Uterus (tissue), 4 donors: ENCODE results near the gene DRAP1. TPM values are rescaled to one million over a fixed set of nuclear protein-coding genes. Genes with fewer than 3 reads are reported as not detected.

Experiments
- DNase-seq, 2 donors: peaks; one replicate each; pipeline ENCODE4 v3.0.0-alpha.2; 2019 to 2020
- H3K27ac ChIP-seq, 2 donors: fragments of 200-600 bp; sonication (generic); 1 replicate in 1 of 2; 2 replicates in 1 of 2; pipeline ENCODE4 v1.5.1; 2016 to 2018
- H3K27me3 ChIP-seq, 2 donors: fragments of 200-600 bp; sonication (generic); one replicate each; pipeline ENCODE4 v1.5.1; 2018 to 2019; ENCODE audit warnings: control low read depth in 1 of 2
- H3K36me3 ChIP-seq, 2 donors: fragments of 200-600 bp; sonication (generic); one replicate each; pipeline ENCODE4 v1.5.1; 2019; ENCODE audit warnings: control low read depth in 1 of 2
- H3K4me1 ChIP-seq, 2 donors: fragments of 200-600 bp; sonication (generic); one replicate each; pipeline ENCODE4 v1.5.1; 2018 to 2019; ENCODE audit warnings: control low read depth in 1 of 2
- H3K4me3 ChIP-seq, 2 donors: fragments of 200-600 bp; sonication (generic); 1 replicate in 1 of 2; 2 replicates in 1 of 2; pipeline ENCODE4 v1.5.1; 2018 to 2019; ENCODE audit warnings: mild to moderate bottlenecking in 1 of 2
- H3K9me3 ChIP-seq, 2 donors: fragments of 200-600 bp; sonication (generic); one replicate each; pipeline ENCODE4 v1.5.1; 2019; ENCODE audit warnings: control low read depth in 1 of 2
- POLR2A ChIP-seq, 2 donors: fragments of 450-650 bp; IDR thresholded peaks; one replicate each; pipeline ENCODE4 v1.6.1; 2016; ENCODE audit warnings: antibody characterized with exemption in 2 of 2, mild to moderate bottlenecking in 1 of 2, moderate library complexity in 1 of 2
- intact Hi-C: fragments of 100-400 bp; cut with DNase I; formaldehyde crosslinking; loops from one replicate; pipeline ENCODE4 v1.15.1; 2023; ENCODE audit warnings: low total_unique reads
- total RNA-seq, 4 donors: library from RNA; depleted of rRNA in 3 of 4; stranded (reverse); fragments of >200 nt in 3 of 4; gene quantifications; one replicate each; pipeline versions ENCODE4 v1.1.0 to v1.2.4, GENCODE V29; 2014 to 2023
- TF ChIP-seq, protein P1 (sequence below), 4 experiments: fragments of 200-600 bp in 2 of 4; fragments of 450-650 bp in 2 of 4; sonication (generic) in 2 of 4; IDR thresholded peaks; one replicate each; pipeline ENCODE4 v1.5.1; 2016 to 2019; ENCODE audit warnings: antibody characterized with exemption in 4 of 4, mild to moderate bottlenecking in 2 of 4, moderate library complexity in 1 of 4
- donor health status: DM: yes; HTN: yes; CAD: no.

The DRAP1 gene
- total RNA-seq, 4 donors from 2014 or later = 9.2 to 83.0 (median 60.6) TPM

DNA sequence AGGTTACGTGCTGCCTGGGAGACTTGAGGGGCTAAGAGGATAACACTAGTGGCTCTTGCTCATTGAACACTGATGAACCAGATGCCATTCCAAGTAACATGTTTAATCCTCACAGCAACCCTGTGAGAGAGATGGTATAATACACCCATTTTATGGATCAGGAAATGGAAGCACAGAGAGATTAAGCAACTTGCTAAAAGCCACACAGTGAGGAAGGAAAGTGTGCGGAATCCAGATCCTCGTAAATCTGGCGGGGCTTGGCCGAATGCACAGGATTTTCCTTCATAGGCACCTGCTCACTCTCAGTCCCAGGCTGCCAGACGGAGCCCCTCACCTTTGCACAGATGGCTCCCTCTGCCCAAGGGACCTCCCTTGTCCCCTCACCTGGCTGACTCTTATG lies 11.3 kb upstream of the DRAP1 start:
- no peaks in the 10 kb centered on the region for H3K9me3 ChIP-seq
- DNase-seq = no peak
- TF ChIP-seq, protein P1, sequence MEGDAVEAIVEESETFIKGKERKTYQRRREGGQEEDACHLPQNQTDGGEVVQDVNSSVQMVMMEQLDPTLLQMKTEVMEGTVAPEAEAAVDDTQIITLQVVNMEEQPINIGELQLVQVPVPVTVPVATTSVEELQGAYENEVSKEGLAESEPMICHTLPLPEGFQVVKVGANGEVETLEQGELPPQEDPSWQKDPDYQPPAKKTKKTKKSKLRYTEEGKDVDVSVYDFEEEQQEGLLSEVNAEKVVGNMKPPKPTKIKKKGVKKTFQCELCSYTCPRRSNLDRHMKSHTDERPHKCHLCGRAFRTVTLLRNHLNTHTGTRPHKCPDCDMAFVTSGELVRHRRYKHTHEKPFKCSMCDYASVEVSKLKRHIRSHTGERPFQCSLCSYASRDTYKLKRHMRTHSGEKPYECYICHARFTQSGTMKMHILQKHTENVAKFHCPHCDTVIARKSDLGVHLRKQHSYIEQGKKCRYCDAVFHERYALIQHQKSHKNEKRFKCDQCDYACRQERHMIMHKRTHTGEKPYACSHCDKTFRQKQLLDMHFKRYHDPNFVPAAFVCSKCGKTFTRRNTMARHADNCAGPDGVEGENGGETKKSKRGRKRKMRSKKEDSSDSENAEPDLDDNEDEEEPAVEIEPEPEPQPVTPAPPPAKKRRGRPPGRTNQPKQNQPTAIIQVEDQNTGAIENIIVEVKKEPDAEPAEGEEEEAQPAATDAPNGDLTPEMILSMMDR (IDR thresholded peaks at IDR 0.05) = no peak
- no peak for TF ChIP-seq POLR2A (IDR thresholded peaks at IDR 0.05)
- no peaks in the 10 kb centered on the region for H3K4me1 ChIP-seq
- no peak overlapping the region for H3K27ac ChIP-seq
- intact Hi-C loops = no loop called here
- H3K36me3 ChIP-seq = no peaks in the 10 kb centered on the region
- H3K27me3 ChIP-seq = no peaks in the 10 kb centered on the region
- no peak overlapping the region for H3K4me3 ChIP-seq

DNA sequence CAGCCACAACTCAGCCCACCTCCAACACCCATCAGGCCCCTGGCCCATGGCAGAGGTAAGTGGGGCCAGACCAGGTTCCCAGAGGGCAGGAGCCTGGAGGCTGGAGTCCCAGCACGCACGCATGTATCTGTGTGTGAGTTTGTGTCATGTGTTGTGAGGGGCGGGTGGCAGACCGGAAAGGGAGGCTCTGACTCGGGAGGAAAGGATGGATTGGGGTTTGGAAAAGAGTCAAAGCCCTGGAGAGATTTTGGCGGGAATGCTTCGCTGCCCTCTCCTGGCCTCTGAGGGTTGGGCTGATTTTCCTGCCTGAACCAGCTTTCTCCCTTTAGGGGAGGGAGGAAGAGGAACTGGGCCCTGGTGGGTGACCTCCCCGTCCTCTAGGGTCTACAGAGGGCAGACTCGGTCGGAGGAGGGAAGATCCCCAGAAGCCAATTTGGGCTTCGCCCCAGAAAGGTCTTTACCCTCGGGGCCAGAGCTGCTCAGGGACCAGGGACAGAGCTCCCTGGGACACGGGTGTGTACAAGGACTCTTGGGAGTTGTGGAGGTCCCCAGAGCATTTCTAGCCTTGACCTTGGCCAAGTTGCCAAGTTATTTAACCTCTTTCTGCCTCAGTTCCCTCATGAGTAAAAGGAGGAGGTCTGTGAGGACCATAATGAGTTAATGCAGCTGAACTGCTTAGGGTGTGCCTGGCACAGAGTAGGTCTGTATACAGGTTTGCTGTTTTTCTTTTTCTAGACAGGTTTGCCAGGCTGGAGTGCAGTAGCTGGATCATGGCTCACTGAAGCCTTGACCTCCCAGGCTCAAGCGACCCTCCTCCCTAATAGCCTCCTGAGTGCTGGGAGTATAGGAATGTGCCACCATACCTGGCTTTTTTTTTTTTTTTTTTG lies 7.3 kb upstream of the DRAP1 start:
- H3K9me3 ChIP-seq = no peaks in the 10 kb centered on the region
- H3K27me3 ChIP-seq = no peaks in the 10 kb centered on the region
- peaks cover 5 to 16% of the 10 kb centered on the region in 2 donors for H3K4me1 ChIP-seq
- TF ChIP-seq, protein P1 (IDR thresholded peaks at IDR 0.05) = peak; percentile 18 to 62 (median 52)
- TF ChIP-seq POLR2A (IDR thresholded peaks at IDR 0.05) = no peak
- no peaks in the 10 kb centered on the region for H3K36me3 ChIP-seq
- H3K27ac ChIP-seq = peak overlapping the region; percentile 23 to 29
- H3K4me3 ChIP-seq = no peak overlapping the region
- peak; percentile 79 for DNase-seq
- intact Hi-C loops = no loop called here

DNA sequence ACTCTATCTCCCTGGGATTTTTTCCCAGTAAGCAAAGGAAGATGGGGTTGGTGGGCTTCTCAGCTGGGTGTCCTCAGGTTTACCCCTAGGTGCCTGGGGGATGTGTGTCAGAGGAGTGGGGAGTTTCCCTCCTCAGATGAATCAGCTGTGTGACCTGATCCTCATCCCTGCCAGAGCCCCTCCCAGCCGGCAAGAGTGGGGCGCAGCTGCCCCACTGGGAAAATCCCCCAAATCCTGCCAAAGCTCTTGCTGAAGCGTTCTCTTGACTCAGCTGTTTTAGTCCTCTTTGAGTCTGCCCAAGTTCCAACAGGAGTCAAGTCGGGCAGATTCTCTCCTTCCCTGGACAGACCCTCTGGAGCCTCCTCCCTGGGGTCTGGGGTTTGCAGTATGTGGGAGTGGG lies 6.4 kb upstream of the DRAP1 start:
- no peak for TF ChIP-seq POLR2A (IDR thresholded peaks at IDR 0.05)
- TF ChIP-seq, protein P1 (IDR thresholded peaks at IDR 0.05) = no peak
- peak overlapping the region in 1 of 2 donors; percentile 18 for H3K27ac ChIP-seq

DNA sequence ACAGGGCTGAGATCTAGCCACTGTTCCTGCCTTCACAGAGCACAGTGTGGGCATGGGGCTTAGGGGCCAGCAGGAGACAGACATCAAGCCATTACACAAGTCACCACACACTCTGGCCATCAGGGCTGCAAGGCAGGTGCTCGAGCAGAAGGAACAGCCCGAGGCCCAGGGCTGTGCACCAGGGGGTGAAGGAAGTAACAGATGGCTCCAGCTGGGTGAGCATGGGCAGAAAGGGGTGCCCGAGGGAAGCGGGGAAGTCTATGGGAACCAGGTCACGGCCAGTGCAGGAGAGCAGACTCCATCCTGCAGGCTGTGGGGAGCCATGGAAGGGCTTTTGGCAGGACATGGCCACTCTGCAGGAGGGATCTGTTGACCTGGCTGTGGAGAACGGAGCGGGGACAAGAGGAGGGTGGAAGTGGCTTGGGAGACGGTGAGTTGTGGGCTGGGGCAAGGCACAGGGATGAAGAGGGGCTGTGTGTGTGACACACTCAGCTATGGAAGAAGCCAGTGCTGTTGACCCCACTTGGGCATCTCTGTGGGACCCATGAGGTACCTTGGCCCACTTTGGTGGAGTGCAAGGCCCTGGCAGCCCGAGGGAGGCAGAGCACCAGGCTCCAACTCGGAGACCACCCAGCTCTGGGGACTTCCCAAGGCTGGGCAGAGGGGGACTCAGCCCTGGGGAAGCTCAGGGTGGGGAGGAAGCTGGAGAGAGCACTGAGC lies 4.0 kb upstream of the DRAP1 start:
- Histone ChIP-seq H3K4me3 (peak overlapping the region in 1 of 2 donors; percentile 2), H3K4me1 (peaks cover 15 to 29% of the 10 kb centered on the region in 2 donors), H3K27me3 (no peaks in the 10 kb centered on the region), H3K36me3 (no peaks in the 10 kb centered on the region), H3K9me3 (no peaks in the 10 kb centered on the region), H3K27ac (peak overlapping the region; percentile 94 to 97)
- TF ChIP-seq, protein P1 (IDR thresholded peaks at IDR 0.05) = no peak
- no peak for TF ChIP-seq POLR2A (IDR thresholded peaks at IDR 0.05)
- intact Hi-C loops = no loop called here
- no peak for DNase-seq

More for the DNA sequence above, 6.4 kb upstream of the DRAP1 start:
- Histone ChIP-seq H3K4me1 (peaks cover 13 to 26% of the 10 kb centered on the region in 2 donors), H3K36me3 (no peaks in the 10 kb centered on the region), H3K27me3 (no peaks in the 10 kb centered on the region), H3K4me3 (no peak overlapping the region), H3K9me3 (no peaks in the 10 kb centered on the region)
- no peak for DNase-seq
- intact Hi-C loops = no loop called here

DNA sequence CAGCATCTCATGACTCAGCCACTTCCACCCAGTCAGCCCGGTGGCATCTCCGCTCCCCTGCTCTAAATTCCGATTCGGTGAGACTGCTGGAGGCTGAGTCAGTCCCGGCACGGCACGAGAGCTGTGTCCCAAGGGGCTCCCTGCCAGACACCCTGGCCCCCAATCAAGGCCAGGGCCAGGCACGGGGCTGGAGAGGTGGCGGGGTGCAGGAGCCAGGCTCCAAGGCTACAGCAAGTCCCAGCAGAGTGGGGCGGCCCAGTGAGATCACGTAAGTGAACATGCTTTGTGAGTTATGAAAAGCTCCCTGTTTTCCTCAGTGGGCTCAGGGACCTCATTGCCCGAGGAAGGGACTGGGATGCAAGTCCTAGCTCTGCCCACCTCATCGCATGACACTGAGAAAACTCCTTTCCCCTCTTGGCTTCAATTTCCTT lies 3.4 kb upstream of the DRAP1 start:
- DNase-seq = peak; percentile 89 to 94
- H3K9me3 ChIP-seq = no peaks in the 10 kb centered on the region
- peak overlapping the region; percentile 94 to 97 for H3K27ac ChIP-seq
- peaks cover 21 to 35% of the 10 kb centered on the region in 2 donors for H3K4me1 ChIP-seq
- H3K27me3 ChIP-seq = no peaks in the 10 kb centered on the region
- peak overlapping the region in 1 of 2 donors; percentile 2 for H3K4me3 ChIP-seq
- intact Hi-C loops = no loop called here
- peak; percentile 27 to 48 for TF ChIP-seq POLR2A (IDR thresholded peaks at IDR 0.05)
- TF ChIP-seq, protein P1 (IDR thresholded peaks at IDR 0.05) = no peak
- H3K36me3 ChIP-seq = no peaks in the 10 kb centered on the region
